ENCODE measurements around the gene SRGAP2B.
"Not testable (repeated sequence)": the region's sequence is repeated elsewhere in the genome, so short reads cannot be mapped to it uniquely, and the experiment has no call there.

The SRGAP2B gene

GRCh38 chr1:145095284-145096057 is at the start of gene SRGAP2B, which contains the start of gene FAM72D:
Gene SRGAP2B, minus strand, starts transcription at chr1:145095328. Its CDS starts 2,427 bp downstream, at chr1:145092901.
Gene FAM72D, plus strand, starts transcription at chr1:145095974. Its CDS starts 874 bp downstream, at chr1:145096848.
- DNase-seq: not testable (repeated sequence)

- DNase-seq: not testable (repeated sequence)
Observed at GRCh38 chr1:145144264-145144913, 49.3 kb upstream of the SRGAP2B start.

- not testable (repeated sequence) for DNase-seq
Observed at GRCh38 chr1:145140549-145140948, 45.4 kb upstream of the SRGAP2B start.

- not testable (repeated sequence) for DNase-seq
Observed at GRCh38 chr1:145134476-145134875, 39.3 kb upstream of the SRGAP2B start.

GRCh38 chr1:145128697-145129469 is 33.8 kb upstream of the SRGAP2B start:
- not testable (repeated sequence) for DNase-seq

- DNase-seq: not testable (repeated sequence)
Observed at GRCh38 chr1:145127144-145127543, 32.0 kb upstream of the SRGAP2B start.

GRCh38 chr1:145125112-145125511 is 30.0 kb upstream of the SRGAP2B start:
- not testable (repeated sequence) for DNase-seq

- DNase-seq: not testable (repeated sequence)
Observed at GRCh38 chr1:145123992-145124641, 29.0 kb upstream of the SRGAP2B start.

GRCh38 chr1:145123062-145123395 is 27.9 kb upstream of the SRGAP2B start:
- not testable (repeated sequence) for DNase-seq

- DNase-seq: not testable (repeated sequence)
Observed at GRCh38 chr1:145122344-145123061, 27.4 kb upstream of the SRGAP2B start.

GRCh38 chr1:145119842-145120241 is 24.7 kb upstream of the SRGAP2B start:
- not testable (repeated sequence) for DNase-seq

- not testable (repeated sequence) for DNase-seq
Observed at GRCh38 chr1:145115587-145116493, 20.7 kb upstream of the SRGAP2B start.

GRCh38 chr1:145114560-145115057 is 19.5 kb upstream of the SRGAP2B start:
- DNase-seq: not testable (repeated sequence)

GRCh38 chr1:145112703-145113102 is 17.6 kb upstream of the SRGAP2B start:
- DNase-seq: not testable (repeated sequence)

GRCh38 chr1:145111674-145112073 is 16.5 kb upstream of the SRGAP2B start:
- DNase-seq: not testable (repeated sequence)

GRCh38 chr1:145103294-145103693 is 8.2 kb upstream of the SRGAP2B start:
- not testable (repeated sequence) for DNase-seq

- DNase-seq: not testable (repeated sequence)
Observed at GRCh38 chr1:145101725-145102124, 6.6 kb upstream of the SRGAP2B start.

- peak; percentile 16 for DNase-seq
Observed at GRCh38 chr1:145094655-145095211, 395 bp downstream of the SRGAP2B start.

GRCh38 chr1:145093517-145094149 is 1.5 kb downstream of the SRGAP2B start:
- peak; percentile 18 for DNase-seq

Data from activated T-cell treated with anti-CD3 and anti-CD28 coated beads, Interleukin-2, amount 50 U/mL, for 1 hour (primary cell).